ENCODE results near the gene RXYLT1. TPM values are rescaled to one million over a fixed set of nuclear protein-coding genes. Genes with fewer than 3 reads are reported as not detected.

Gene RXYLT1
- total RNA-seq, 1 donor from 2014 or later = 16.7 TPM

- Histone ChIP-seq H3K4me1 (no peaks in the 10 kb centered on the region), H3K9me3 (replicated peaks) (no peaks in the 10 kb centered on the region), H3K27ac (replicated peaks) (no peak overlapping the region), H3K36me3 (peaks cover 26% of the 10 kb centered on the region), H3K27me3 (ENCODE audit: low read depth) (no peaks in the 10 kb centered on the region), H3K4me3 (no peak overlapping the region)
- TF ChIP-seq CTCF (IDR thresholded peaks at IDR 0.05; ENCODE audit: borderline replicate concordance) = no peak
- DNase-seq = no peak
- intact Hi-C loops (cut with micrococcal nuclease) = no loop called here
These were observed 15.5 kb downstream of the RXYLT1 start for GRCh38 chr12:63795032-63795687.

- Histone ChIP-seq H3K9me3 (replicated peaks) (no peaks in the 10 kb centered on the region), H3K4me3 (no peak overlapping the region), H3K36me3 (peaks cover 18% of the 10 kb centered on the region), H3K4me1 (no peaks in the 10 kb centered on the region), H3K27me3 (ENCODE audit: low read depth) (no peaks in the 10 kb centered on the region), H3K27ac (replicated peaks) (no peak overlapping the region)
- intact Hi-C loops (cut with micrococcal nuclease) = no loop called here
- DNase-seq = no peak
- TF ChIP-seq CTCF (IDR thresholded peaks at IDR 0.05; ENCODE audit: borderline replicate concordance) = no peak
These were observed 16.2 kb downstream of the RXYLT1 start for GRCh38 chr12:63795944-63796343.

GRCh38 chr12:63802012-63802608, 22.4 kb downstream of the RXYLT1 start:
- DNase-seq = no peak
- no peak overlapping the region for H3K27ac ChIP-seq (replicated peaks)
- no peaks in the 10 kb centered on the region for H3K4me1 ChIP-seq
- no peaks in the 10 kb centered on the region for H3K9me3 ChIP-seq (replicated peaks)
- no peaks in the 10 kb centered on the region for H3K27me3 ChIP-seq (ENCODE audit: low read depth)
- peaks cover 18% of the 10 kb centered on the region for H3K36me3 ChIP-seq
- H3K4me3 ChIP-seq = no peak overlapping the region
- peak; percentile 73 for TF ChIP-seq CTCF (IDR thresholded peaks at IDR 0.05; ENCODE audit: borderline replicate concordance)
- intact Hi-C loops (cut with micrococcal nuclease) = no loop called here

- no peak overlapping the region for H3K27ac ChIP-seq (replicated peaks)
- no peak for TF ChIP-seq CTCF (IDR thresholded peaks at IDR 0.05; ENCODE audit: borderline replicate concordance)
- peaks cover 5% of the 10 kb centered on the region for H3K4me1 ChIP-seq
- no peaks in the 10 kb centered on the region for H3K9me3 ChIP-seq (replicated peaks)
- H3K27me3 ChIP-seq (ENCODE audit: low read depth) = no peaks in the 10 kb centered on the region
- intact Hi-C loops (cut with micrococcal nuclease) = no loop called here
- no peak for DNase-seq
- no peak overlapping the region for H3K4me3 ChIP-seq
- peaks cover 33% of the 10 kb centered on the region for H3K36me3 ChIP-seq
These were observed 25.0 kb downstream of the RXYLT1 start for GRCh38 chr12:63804746-63805145.

GRCh38 chr12:63805704-63806672, 26.3 kb downstream of the RXYLT1 start:
- intact Hi-C loops (cut with micrococcal nuclease) = no loop called here
- TF ChIP-seq CTCF (IDR thresholded peaks at IDR 0.05; ENCODE audit: borderline replicate concordance) = no peak
- Histone ChIP-seq H3K4me1 (peaks cover 5% of the 10 kb centered on the region), H3K27me3 (ENCODE audit: low read depth) (no peaks in the 10 kb centered on the region), H3K9me3 (replicated peaks) (no peaks in the 10 kb centered on the region), H3K36me3 (peaks cover 33% of the 10 kb centered on the region), H3K27ac (replicated peaks) (no peak overlapping the region), H3K4me3 (no peak overlapping the region)
- DNase-seq = no peak
